Measurements from ENCODE around the gene ABCA4. TPM values are rescaled to one million over a fixed set of nuclear protein-coding genes. Genes with fewer than 3 reads are reported as not detected.

The ABCA4 gene
- total RNA-seq, 1 experiment from 2014 or later: not detected

DNA sequence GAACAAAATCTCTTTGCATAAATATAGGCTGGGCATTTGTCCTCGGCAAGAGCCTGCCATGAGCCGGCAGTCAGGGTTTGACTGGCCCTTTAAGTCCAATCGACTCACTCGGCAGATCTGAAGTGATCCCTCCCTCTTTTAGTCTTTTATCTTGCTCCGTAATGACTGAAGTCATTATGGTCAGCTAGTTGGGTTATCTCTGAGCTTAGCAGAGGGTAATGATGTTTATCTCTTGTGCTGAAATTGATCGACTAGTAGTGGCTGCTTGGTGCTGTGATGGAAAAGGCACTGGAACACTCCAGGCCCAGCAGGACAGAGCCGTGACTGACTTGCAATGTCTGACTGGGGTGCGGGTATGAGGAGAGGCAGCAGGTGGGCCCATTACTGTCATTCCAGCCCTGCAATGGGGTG lies 468 bp upstream of the ABCA4 start:
- ChIA-PET POLR2A (no interaction called here), CTCF (interaction anchor here (0.7 kb wide), 1 partner anchor 79 kb away, joined by 3 read pairs; no protein-coding TSS in a partner anchor)
- no peaks in the 10 kb centered on the region for H3K27me3 Mint-ChIP-seq (ENCODE audit: insufficient read depth, unreplicated experiment)
- intact Hi-C loops (cut with micrococcal nuclease): no loop called here
- no TSS peak for BruUV-seq (replicated peaks)
- no peak for DNase-seq (ENCODE audit: unreplicated experiment)
- no peak for TF ChIP-seq CTCF (IDR thresholded peaks at IDR 0.05; ENCODE audit: unreplicated experiment)
- H3K4me1 Mint-ChIP-seq (ENCODE audit: insufficient read depth, unreplicated experiment): no peaks in the 10 kb centered on the region
- no peak overlapping the region for H3K4me3 Mint-ChIP-seq (ENCODE audit: unreplicated experiment)
- H3K9me3 Mint-ChIP-seq (ENCODE audit: unreplicated experiment): no peaks in the 10 kb centered on the region
- no peak overlapping the region for H3K27ac Mint-ChIP-seq (ENCODE audit: low read depth, unreplicated experiment)
- no peaks in the 10 kb centered on the region for H3K36me3 Mint-ChIP-seq (ENCODE audit: insufficient read depth, unreplicated experiment)

GRCh38 chr1:94120570-94120901 lies 412 bp downstream of the ABCA4 start:
- Mint-ChIP-seq H3K27me3 (ENCODE audit: insufficient read depth, unreplicated experiment) (no peaks in the 10 kb centered on the region), H3K36me3 (ENCODE audit: insufficient read depth, unreplicated experiment) (no peaks in the 10 kb centered on the region), H3K9me3 (ENCODE audit: unreplicated experiment) (no peaks in the 10 kb centered on the region), H3K27ac (ENCODE audit: low read depth, unreplicated experiment) (no peak overlapping the region), H3K4me3 (ENCODE audit: unreplicated experiment) (no peak overlapping the region), H3K4me1 (ENCODE audit: insufficient read depth, unreplicated experiment) (no peaks in the 10 kb centered on the region)
- ChIA-PET POLR2A (no interaction called here), CTCF (no interaction called here)
- intact Hi-C loops (cut with micrococcal nuclease): no loop called here
- BruUV-seq (replicated peaks): no TSS peak
- no peak for TF ChIP-seq CTCF (IDR thresholded peaks at IDR 0.05; ENCODE audit: unreplicated experiment)
- no peak for DNase-seq (ENCODE audit: unreplicated experiment)

DNA sequence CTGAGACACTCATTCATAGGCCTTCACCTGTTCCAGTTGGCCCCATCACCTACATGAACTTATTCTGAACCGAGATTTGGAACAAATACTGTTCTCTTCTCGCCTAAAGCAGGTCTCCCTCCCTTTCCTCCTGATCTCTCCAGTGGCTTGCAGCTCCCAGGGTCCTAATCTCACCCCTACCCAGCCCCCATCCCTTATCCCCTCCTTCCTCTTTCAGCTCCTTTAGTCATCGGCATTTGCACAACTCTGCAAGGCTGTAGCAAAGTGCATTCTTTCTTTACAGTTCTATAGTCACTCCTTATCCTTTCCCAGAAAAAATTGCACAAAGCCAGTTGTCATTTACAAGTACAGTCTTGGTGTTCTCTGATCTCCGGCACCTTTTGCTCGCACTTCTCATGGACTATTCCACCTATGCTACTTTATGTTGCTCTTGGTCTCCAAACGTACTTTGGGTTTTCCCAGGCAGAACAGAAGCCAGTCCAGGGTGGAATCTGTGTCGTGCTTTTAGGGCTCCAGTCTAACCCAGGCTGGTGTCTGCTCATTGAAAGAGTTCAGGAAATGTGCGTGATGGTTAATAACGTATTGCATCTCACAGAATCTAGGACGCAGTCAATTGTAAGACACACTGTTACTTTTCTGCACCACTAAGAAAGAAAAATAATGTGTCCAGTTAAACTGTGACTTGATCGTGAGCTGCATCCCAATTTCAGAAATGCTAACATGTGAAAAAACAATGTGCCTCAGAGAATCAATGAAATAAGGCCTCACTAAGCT lies 965 bp downstream of the ABCA4 start:
- Mint-ChIP-seq H3K27me3 (ENCODE audit: insufficient read depth, unreplicated experiment) (no peaks in the 10 kb centered on the region), H3K9me3 (ENCODE audit: unreplicated experiment) (no peaks in the 10 kb centered on the region), H3K4me3 (ENCODE audit: unreplicated experiment) (no peak overlapping the region), H3K4me1 (ENCODE audit: insufficient read depth, unreplicated experiment) (no peaks in the 10 kb centered on the region), H3K27ac (ENCODE audit: low read depth, unreplicated experiment) (no peak overlapping the region), H3K36me3 (ENCODE audit: insufficient read depth, unreplicated experiment) (no peaks in the 10 kb centered on the region)
- BruUV-seq (replicated peaks): no TSS peak
- no peak for TF ChIP-seq CTCF (IDR thresholded peaks at IDR 0.05; ENCODE audit: unreplicated experiment)
- ChIA-PET CTCF (interaction anchor here (1.0 kb wide), 1 partner anchor 12 kb away, joined by 3 read pairs; no protein-coding TSS in a partner anchor), POLR2A (no interaction called here)
- no peak for DNase-seq (ENCODE audit: unreplicated experiment)
- intact Hi-C loops (cut with micrococcal nuclease): no loop called here

GRCh38 chr1:94119306-94119705 lies 1.6 kb downstream of the ABCA4 start:
- no peak for DNase-seq (ENCODE audit: unreplicated experiment)
- Mint-ChIP-seq H3K4me1 (ENCODE audit: insufficient read depth, unreplicated experiment) (no peaks in the 10 kb centered on the region), H3K27me3 (ENCODE audit: insufficient read depth, unreplicated experiment) (no peaks in the 10 kb centered on the region), H3K9me3 (ENCODE audit: unreplicated experiment) (no peaks in the 10 kb centered on the region), H3K4me3 (ENCODE audit: unreplicated experiment) (no peak overlapping the region), H3K36me3 (ENCODE audit: insufficient read depth, unreplicated experiment) (no peaks in the 10 kb centered on the region), H3K27ac (ENCODE audit: low read depth, unreplicated experiment) (no peak overlapping the region)
- TF ChIP-seq CTCF (IDR thresholded peaks at IDR 0.05; ENCODE audit: unreplicated experiment): no peak
- CTCF ChIA-PET: interaction anchor here (1.0 kb wide), 1 partner anchor 12 kb away, joined by 3 read pairs; no protein-coding TSS in a partner anchor
- no TSS peak for BruUV-seq (replicated peaks)
- intact Hi-C loops (cut with micrococcal nuclease): no loop called here
- POLR2A ChIA-PET: no interaction called here
